Measurements from ENCODE around the gene BMPR1A. TPM values are rescaled to one million over a fixed set of nuclear protein-coding genes. Genes with fewer than 3 reads are reported as not detected.
A peak's percentile ranks its signal among the peaks of the same experiment; 100 is the strongest.

Gene BMPR1A
- total RNA-seq, 4 donors from 2014 or later, result 72.7 to 89.5 (median 84.2) TPM

DNA sequence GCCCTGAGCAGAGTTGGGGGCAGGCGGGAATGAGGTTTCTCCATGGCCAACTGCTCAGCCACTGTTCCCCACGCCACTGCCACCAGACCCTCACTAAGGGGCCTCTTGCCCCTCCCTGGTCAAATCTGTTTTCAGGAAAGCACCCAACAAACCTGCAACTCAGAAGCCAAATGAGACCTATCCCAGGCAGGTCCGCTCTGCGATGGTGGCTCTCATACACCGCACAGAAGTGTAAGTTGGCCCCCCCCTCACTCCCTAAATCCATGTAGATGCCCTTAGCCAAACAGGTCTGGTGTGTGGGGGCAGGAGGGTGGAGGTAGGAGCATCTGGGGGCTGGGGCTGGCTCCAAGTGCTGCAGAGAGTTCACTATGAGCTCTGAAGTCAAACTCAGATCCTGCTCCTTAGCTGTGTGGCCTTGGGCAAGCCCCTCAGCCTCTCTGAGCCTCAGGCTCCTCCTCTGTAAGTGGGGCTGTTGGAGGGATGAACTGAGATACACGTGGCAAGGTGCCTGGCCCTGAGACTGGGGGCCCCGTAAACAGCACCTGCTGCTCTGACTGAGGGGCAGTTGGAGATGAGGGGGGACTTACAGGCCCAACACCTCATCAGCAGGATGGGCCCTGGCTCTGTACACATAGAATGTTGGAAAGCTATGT is 199.9 kb downstream of the BMPR1A start:
- 63 to 77% methylated on average over 5 of the region's 7 CpGs for WGBS, 2 donors
- H3K9me3 ChIP-seq, result no peaks in the 10 kb centered on the region
- no peak for DNase-seq
- peaks cover 7 to 57% of the 10 kb centered on the region in 2 donors for H3K4me1 ChIP-seq
- peak overlapping the region; percentile 61 to 85 (median 69) for H3K27ac ChIP-seq
- peak overlapping the region in 1 of 3 donors; percentile 13 for H3K4me3 ChIP-seq (replicated peaks in 1 of 3)
- TF ChIP-seq POLR2A (IDR thresholded peaks at IDR 0.05), result no peak
- TF ChIP-seq, protein P1, sequence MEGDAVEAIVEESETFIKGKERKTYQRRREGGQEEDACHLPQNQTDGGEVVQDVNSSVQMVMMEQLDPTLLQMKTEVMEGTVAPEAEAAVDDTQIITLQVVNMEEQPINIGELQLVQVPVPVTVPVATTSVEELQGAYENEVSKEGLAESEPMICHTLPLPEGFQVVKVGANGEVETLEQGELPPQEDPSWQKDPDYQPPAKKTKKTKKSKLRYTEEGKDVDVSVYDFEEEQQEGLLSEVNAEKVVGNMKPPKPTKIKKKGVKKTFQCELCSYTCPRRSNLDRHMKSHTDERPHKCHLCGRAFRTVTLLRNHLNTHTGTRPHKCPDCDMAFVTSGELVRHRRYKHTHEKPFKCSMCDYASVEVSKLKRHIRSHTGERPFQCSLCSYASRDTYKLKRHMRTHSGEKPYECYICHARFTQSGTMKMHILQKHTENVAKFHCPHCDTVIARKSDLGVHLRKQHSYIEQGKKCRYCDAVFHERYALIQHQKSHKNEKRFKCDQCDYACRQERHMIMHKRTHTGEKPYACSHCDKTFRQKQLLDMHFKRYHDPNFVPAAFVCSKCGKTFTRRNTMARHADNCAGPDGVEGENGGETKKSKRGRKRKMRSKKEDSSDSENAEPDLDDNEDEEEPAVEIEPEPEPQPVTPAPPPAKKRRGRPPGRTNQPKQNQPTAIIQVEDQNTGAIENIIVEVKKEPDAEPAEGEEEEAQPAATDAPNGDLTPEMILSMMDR (IDR thresholded peaks at IDR 0.05), result no peak
- no peaks in the 10 kb centered on the region for H3K27me3 ChIP-seq
- H3K36me3 ChIP-seq, result no peaks in the 10 kb centered on the region
- intact Hi-C loops (cut with DNase I), result no loop called here

DNA sequence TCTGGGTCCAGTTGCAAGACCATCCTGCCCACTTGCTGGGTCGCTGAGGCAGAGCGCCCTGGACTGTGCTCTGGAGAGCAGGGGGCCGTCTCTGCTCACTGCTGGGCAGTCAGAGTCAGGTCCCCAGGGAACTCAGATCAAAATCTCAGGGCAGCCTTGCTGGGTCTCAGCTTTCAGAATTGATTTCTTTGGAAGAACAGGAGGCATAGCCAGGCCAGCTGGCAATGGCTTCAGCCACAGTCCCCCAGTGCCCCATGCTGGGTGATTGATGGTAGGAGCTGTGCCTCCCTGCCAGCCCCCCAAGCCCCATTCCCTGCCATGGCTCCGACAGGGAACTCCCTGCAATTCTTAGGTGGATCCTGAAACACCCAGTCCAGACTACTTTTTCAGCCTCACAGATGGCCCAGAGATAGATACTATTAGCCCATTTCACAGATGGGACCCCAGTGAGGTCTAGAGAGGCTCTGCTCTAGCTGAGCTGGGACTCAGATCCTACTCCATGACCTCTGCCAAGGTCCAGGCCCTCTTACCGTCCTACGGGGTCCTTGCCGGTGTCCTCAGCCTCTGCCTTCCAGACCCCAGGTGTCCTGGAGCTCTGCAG is 200.5 kb downstream of the BMPR1A start:
- Histone ChIP-seq H3K4me3 (replicated peaks in 1 of 3) (peak overlapping the region in 1 of 3 donors; percentile 13), H3K4me1 (peaks cover 7 to 57% of the 10 kb centered on the region in 2 donors), H3K9me3 (no peaks in the 10 kb centered on the region), H3K36me3 (no peaks in the 10 kb centered on the region), H3K27ac (peak overlapping the region; percentile 61 to 85 (median 69)), H3K27me3 (no peaks in the 10 kb centered on the region)
- intact Hi-C loops (cut with DNase I), result no loop called here
- TF ChIP-seq, protein P1 (IDR thresholded peaks at IDR 0.05), result no peak
- TF ChIP-seq POLR2A (IDR thresholded peaks at IDR 0.05), result no peak
- DNase-seq, result no peak
- 57% methylated on average over 3 to 5 of the region's 7 CpGs for WGBS, 2 donors

DNA sequence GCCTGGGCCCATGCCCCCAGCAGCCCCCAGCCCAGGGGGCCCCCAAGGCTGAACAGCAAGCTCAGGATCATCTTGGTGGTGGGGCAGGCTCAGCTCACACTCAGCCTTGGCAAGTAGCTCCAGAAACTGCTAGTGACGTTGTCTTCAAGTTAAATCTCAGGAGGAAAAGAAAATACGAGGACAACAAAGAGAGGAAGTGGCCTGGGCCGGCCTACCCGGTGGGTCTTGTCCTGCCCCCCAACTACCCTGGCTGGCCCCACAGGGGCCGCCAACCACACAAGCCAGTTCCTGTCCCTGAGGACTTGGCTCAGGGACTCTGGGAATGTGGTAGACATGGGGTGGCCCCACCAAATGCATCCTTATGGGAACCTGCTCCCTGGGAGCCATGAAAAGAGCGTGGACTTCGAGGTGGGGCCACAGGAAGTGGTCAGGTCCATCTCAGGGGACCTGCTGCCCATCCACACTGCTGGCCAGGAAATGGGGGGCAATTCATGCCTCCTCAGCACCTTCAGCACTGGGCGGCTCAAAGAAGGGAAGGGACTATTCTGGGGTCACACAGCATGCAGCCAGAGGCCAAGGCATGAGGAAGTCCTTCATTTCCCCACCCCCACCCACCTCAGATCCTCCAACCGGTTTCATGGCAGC is 201.2 kb downstream of the BMPR1A start, which contains the start of gene MMRN2:
Gene MMRN2, minus strand, starts transcription at position 145 of the 645 bp plus-strand sequence. Its CDS starts 74 bp downstream, at position 71.
- Histone ChIP-seq H3K27ac (peak within 1 kb of the TSS; percentile 61 to 85 (median 69)), H3K4me1 (peaks cover 7 to 57% of the 10 kb centered on the region in 2 donors), H3K36me3 (no peaks in the 10 kb centered on the region), H3K4me3 (replicated peaks in 1 of 3) (peak within 1 kb of the TSS in 1 of 3 donors; percentile 13), H3K9me3 (no peaks in the 10 kb centered on the region), H3K27me3 (no peaks in the 10 kb centered on the region)
- WGBS, 2 donors, result 64 to 72% methylated on average over 6 to 8 of the region's 9 CpGs
- intact Hi-C loops (cut with DNase I), result no loop called here
- no peak for DNase-seq
- no peak for TF ChIP-seq POLR2A (IDR thresholded peaks at IDR 0.05)
- TF ChIP-seq, protein P1 (IDR thresholded peaks at IDR 0.05), result no peak

DNA sequence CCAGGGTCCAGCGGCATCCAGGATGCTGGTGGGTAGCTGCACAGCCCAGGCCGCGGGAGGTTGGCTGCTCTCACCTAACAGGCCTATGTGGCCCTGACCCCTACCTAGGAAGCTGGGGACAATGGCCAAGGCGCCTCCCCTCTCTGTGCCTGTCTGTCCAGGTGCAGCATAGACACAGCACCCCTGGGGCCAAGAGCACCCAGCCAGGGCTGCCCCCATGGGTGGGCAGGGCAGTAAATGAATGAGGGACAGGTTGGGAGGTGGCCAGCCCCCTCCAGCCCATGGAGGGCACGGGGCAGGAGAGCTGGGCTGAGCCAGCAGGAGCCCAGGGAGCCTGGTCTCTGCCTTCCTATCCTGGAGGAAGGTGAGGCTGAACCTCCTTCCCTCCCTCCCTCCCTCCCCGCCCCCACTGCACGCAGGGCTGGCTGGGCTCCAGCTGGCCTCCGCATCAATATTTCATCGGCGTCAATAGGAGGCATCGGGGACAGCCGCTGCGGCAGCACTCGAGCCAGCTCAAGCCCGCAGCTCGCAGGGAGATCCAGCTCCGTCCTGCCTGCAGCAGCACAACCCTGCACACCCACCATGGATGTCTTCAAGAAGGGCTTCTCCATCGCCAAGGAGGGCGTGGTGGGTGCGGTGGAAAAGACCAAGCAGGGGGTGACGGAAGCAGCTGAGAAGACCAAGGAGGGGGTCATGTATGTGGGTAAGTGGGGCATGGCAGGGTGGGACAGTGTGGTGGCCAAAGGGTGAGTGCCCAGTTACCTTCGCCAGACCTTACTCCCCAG is 201.9 kb downstream of the BMPR1A start, which contains the start of gene SNCG:
Gene SNCG, plus strand, starts transcription at position 484 of the 785 bp plus-strand sequence. Its CDS starts 99 bp downstream, at position 583.
- peaks cover 7 to 56% of the 10 kb centered on the region in 2 donors for H3K4me1 ChIP-seq
- intact Hi-C loops (cut with DNase I), result no loop called here
- H3K27me3 ChIP-seq, result no peaks in the 10 kb centered on the region

More for the DNA sequence above, 201.9 kb downstream of the BMPR1A start, which contains the start of gene SNCG:
- Histone ChIP-seq H3K27ac (peak within 1 kb of the TSS; percentile 61 to 85 (median 69)), H3K9me3 (no peaks in the 10 kb centered on the region), H3K36me3 (no peaks in the 10 kb centered on the region), H3K4me3 (replicated peaks in 1 of 3) (peak within 1 kb of the TSS in 1 of 3 donors; percentile 13)
- WGBS, 2 donors, result 28 to 36% methylated on average over 9 to 17 of the region's 22 CpGs
- TF ChIP-seq, protein P1 (IDR thresholded peaks at IDR 0.05), result no peak
- no peak for TF ChIP-seq POLR2A (IDR thresholded peaks at IDR 0.05)
- DNase-seq, result peak in 1 of 2 donors; percentile 25
